ENCODE measurements around the gene ANAPC10.

DNA sequence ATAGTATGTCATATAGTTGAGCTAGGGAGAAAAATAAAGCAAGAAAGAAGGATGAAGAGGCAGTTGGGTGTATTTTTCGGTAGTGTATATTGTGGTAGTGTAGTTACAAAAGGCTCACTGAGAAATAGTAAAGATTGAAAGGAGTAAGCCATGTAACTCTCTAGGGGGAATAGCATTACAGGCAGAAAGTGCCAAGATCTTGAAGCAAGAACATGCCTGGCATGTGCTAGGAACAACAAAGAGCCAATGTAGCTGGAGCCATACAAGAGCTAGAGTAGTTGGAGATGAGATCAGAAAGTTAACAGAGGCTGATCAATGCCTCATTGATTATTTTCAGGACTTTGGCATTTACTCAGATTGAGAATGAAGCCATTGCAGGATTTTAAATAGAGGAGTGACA, 3.1 kb upstream of the ANAPC10 start:
- TF ChIP-seq, protein P1, sequence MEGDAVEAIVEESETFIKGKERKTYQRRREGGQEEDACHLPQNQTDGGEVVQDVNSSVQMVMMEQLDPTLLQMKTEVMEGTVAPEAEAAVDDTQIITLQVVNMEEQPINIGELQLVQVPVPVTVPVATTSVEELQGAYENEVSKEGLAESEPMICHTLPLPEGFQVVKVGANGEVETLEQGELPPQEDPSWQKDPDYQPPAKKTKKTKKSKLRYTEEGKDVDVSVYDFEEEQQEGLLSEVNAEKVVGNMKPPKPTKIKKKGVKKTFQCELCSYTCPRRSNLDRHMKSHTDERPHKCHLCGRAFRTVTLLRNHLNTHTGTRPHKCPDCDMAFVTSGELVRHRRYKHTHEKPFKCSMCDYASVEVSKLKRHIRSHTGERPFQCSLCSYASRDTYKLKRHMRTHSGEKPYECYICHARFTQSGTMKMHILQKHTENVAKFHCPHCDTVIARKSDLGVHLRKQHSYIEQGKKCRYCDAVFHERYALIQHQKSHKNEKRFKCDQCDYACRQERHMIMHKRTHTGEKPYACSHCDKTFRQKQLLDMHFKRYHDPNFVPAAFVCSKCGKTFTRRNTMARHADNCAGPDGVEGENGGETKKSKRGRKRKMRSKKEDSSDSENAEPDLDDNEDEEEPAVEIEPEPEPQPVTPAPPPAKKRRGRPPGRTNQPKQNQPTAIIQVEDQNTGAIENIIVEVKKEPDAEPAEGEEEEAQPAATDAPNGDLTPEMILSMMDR (IDR thresholded peaks at IDR 0.05), result no peak
- no peak for TF ChIP-seq POLR2A (IDR thresholded peaks at IDR 0.05)
